ENCODE results near the gene ARMC12.

The ARMC12 gene

GRCh38 chr6:35797837-35798526, 61.1 kb downstream of the ARMC12 start:
- no peak for DNase-seq (ENCODE audit: low spot score)

More at GRCh38 chr6:35797837-35798526, 61.1 kb downstream of the ARMC12 start:
- H3K27ac ChIP-seq (ENCODE audit: poor library complexity, severe bottlenecking), result no peak overlapping the region
- no peak for ATAC-seq (ENCODE audit: low read depth)
- no peaks in the 10 kb centered on the region for H3K4me1 ChIP-seq (ENCODE audit: insufficient read depth, poor library complexity, severe bottlenecking)
- no peaks in the 10 kb centered on the region for H3K9me3 ChIP-seq (ENCODE audit: severe bottlenecking)
- no peak overlapping the region for H3K4me3 ChIP-seq (ENCODE audit: severe bottlenecking)
- TF ChIP-seq, protein P1, sequence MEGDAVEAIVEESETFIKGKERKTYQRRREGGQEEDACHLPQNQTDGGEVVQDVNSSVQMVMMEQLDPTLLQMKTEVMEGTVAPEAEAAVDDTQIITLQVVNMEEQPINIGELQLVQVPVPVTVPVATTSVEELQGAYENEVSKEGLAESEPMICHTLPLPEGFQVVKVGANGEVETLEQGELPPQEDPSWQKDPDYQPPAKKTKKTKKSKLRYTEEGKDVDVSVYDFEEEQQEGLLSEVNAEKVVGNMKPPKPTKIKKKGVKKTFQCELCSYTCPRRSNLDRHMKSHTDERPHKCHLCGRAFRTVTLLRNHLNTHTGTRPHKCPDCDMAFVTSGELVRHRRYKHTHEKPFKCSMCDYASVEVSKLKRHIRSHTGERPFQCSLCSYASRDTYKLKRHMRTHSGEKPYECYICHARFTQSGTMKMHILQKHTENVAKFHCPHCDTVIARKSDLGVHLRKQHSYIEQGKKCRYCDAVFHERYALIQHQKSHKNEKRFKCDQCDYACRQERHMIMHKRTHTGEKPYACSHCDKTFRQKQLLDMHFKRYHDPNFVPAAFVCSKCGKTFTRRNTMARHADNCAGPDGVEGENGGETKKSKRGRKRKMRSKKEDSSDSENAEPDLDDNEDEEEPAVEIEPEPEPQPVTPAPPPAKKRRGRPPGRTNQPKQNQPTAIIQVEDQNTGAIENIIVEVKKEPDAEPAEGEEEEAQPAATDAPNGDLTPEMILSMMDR (IDR thresholded peaks at IDR 0.05; ENCODE audit: poor library complexity, severe bottlenecking), result no peak
- H3K36me3 ChIP-seq (ENCODE audit: low read depth), result no peaks in the 10 kb centered on the region
- no peaks in the 10 kb centered on the region for H3K27me3 ChIP-seq (ENCODE audit: insufficient read depth, poor library complexity, severe bottlenecking)

Data from RWPE2 (cell line).